Sigmoid colon (tissue), 4 donors: ENCODE results near the gene C5orf34.

Experiments used
- EP300 ChIP-seq, 4 donors: sonication (generic); formaldehyde crosslinking; IDR thresholded peaks; one replicate each; pipeline ENCODE4 v1.6.1; 2017; ENCODE audit warnings: antibody characterized with exemption in 4 of 4
- POLR2A ChIP-seq, 2 donors: fragments of 450-650 bp; IDR thresholded peaks; one replicate each; pipeline ENCODE4 v1.6.1; 2016; ENCODE audit warnings: antibody characterized with exemption in 2 of 2, mild to moderate bottlenecking in 2 of 2, moderate library complexity in 2 of 2
- POLR2AphosphoS5 ChIP-seq, 4 donors: sonication (generic); formaldehyde crosslinking; IDR thresholded peaks; one replicate each; pipeline ENCODE4 v1.6.1; 2017; ENCODE audit warnings: antibody characterized with exemption in 4 of 4
- TF ChIP-seq, protein P1 (sequence below), 4 experiments: fragments of 450-650 bp in 3 of 4; fragments of 200-600 bp in 1 of 4; IDR thresholded peaks; one replicate each; pipeline ENCODE4 v1.5.1; 2016 to 2019; ENCODE audit warnings: antibody characterized with exemption in 4 of 4, mild to moderate bottlenecking in 3 of 4, moderate library complexity in 2 of 4

DNA sequence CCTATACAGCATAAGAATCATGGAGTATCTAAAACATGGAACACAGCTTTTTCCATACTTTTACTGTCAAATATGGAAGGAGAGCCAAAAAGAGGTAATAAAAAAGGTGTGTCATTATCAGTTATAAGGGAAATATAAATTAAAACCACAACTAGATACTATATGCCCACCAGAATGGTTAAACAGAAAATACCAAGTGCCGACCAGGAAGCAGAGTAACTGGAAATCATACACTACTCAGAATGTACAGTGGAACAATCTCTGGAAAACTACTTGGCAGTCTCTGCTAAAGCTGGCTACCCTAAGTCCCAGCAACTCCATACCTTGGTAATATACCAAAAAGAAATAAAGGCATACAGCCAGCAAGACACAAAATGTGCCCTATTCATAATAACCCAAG is 39.5 kb upstream of the C5orf34 start:
- TF ChIP-seq, protein P1, sequence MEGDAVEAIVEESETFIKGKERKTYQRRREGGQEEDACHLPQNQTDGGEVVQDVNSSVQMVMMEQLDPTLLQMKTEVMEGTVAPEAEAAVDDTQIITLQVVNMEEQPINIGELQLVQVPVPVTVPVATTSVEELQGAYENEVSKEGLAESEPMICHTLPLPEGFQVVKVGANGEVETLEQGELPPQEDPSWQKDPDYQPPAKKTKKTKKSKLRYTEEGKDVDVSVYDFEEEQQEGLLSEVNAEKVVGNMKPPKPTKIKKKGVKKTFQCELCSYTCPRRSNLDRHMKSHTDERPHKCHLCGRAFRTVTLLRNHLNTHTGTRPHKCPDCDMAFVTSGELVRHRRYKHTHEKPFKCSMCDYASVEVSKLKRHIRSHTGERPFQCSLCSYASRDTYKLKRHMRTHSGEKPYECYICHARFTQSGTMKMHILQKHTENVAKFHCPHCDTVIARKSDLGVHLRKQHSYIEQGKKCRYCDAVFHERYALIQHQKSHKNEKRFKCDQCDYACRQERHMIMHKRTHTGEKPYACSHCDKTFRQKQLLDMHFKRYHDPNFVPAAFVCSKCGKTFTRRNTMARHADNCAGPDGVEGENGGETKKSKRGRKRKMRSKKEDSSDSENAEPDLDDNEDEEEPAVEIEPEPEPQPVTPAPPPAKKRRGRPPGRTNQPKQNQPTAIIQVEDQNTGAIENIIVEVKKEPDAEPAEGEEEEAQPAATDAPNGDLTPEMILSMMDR (IDR thresholded peaks at IDR 0.05): no peak
- TF ChIP-seq EP300 (IDR thresholded peaks at IDR 0.05) (no peak), POLR2A (IDR thresholded peaks at IDR 0.05) (no peak), POLR2AphosphoS5 (IDR thresholded peaks at IDR 0.05) (no peak)
